RWPE1 (cell line): ENCODE measurements around the gene NTN1.
"Not testable (repeated sequence)": the region's sequence is repeated elsewhere in the genome, so short reads cannot be mapped to it uniquely, and the experiment has no call there.

ENCODE experiments used
- CTCF ChIA-PET: fragments of 350-600 bp; sonication (Branson Sonifier 250); formaldehyde crosslinking; extraction: SDS; loops from one replicate; lab custom pipeline; 2021; lab: Yijun Ruan, JAX
- POLR2A ChIA-PET: fragments of 400-600 bp; formaldehyde crosslinking; extraction: SDS; loops from one replicate; lab custom pipeline; 2020; ENCODE audit warnings: antibody characterized with exemption; ENCODE audit not compliant: low non-redundant PET; lab: Yijun Ruan, JAX
- DNase-seq: peaks from one replicate; pipeline ENCODE4 v3.0.0; 2012; ENCODE audit warnings: low spot score
- H3K27ac ChIP-seq: fragments of 450-650 bp; 2 replicates; pipeline ENCODE4 v1.5.1; 2017
- TF ChIP-seq, protein P1 (sequence below): fragments of 450-650 bp; conservative IDR thresholded peaks from 2 replicates; pipeline ENCODE4 v1.5.1; 2017; ENCODE audit warnings: low read depth, mild to moderate bottlenecking

Gene NTN1

GRCh38 chr17:9098242-9098825 is 77.0 kb downstream of the NTN1 start:
- no peak for DNase-seq
- TF ChIP-seq, protein P1, sequence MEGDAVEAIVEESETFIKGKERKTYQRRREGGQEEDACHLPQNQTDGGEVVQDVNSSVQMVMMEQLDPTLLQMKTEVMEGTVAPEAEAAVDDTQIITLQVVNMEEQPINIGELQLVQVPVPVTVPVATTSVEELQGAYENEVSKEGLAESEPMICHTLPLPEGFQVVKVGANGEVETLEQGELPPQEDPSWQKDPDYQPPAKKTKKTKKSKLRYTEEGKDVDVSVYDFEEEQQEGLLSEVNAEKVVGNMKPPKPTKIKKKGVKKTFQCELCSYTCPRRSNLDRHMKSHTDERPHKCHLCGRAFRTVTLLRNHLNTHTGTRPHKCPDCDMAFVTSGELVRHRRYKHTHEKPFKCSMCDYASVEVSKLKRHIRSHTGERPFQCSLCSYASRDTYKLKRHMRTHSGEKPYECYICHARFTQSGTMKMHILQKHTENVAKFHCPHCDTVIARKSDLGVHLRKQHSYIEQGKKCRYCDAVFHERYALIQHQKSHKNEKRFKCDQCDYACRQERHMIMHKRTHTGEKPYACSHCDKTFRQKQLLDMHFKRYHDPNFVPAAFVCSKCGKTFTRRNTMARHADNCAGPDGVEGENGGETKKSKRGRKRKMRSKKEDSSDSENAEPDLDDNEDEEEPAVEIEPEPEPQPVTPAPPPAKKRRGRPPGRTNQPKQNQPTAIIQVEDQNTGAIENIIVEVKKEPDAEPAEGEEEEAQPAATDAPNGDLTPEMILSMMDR, result no peak
- CTCF ChIA-PET, result no interaction called here
- no peak overlapping the region for H3K27ac ChIP-seq
- POLR2A ChIA-PET, result no interaction called here

- ChIA-PET POLR2A (no interaction called here), CTCF (no interaction called here)
- TF ChIP-seq, protein P1, result no peak
These were observed 80.0 kb downstream of the NTN1 start for GRCh38 chr17:9101356-9101755.

DNA sequence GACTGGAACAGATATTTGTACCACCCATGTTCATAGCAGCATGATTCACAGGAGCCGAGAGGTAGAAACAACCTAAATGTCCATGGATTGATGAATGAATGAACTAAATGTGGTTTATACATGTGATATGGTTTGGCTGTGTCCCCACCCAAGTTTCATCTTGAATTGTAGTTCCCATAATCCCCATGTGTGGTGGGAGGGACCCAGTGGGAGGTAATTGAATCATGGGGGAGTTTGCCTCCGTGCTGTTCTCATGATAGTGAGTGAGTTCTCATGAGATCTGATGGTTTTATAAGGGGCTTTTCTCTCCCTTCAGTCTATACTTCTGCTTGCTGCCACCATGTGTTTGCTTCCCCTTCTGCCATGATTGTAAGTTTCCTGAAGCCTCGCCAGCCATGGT is 81.9 kb downstream of the NTN1 start:
- POLR2A ChIA-PET, DNase-seq, CTCF ChIA-PET: not testable (repeated sequence)

More at GRCh38 chr17:9101356-9101755, 80.0 kb downstream of the NTN1 start:
- no peak for DNase-seq
- no peak overlapping the region for H3K27ac ChIP-seq

GRCh38 chr17:9104370-9105041 is 83.2 kb downstream of the NTN1 start:
- no peak overlapping the region for H3K27ac ChIP-seq
- TF ChIP-seq, protein P1, result no peak
- ChIA-PET POLR2A (no interaction called here), CTCF (interaction anchor here (0.6 kb wide), 2 partner anchors 129 to 461 kb away, joined by 3 read pairs; no protein-coding TSS in a partner anchor)
- no peak for DNase-seq

More for the DNA sequence above, 81.9 kb downstream of the NTN1 start:
- not testable (repeated sequence) for H3K27ac ChIP-seq

DNA sequence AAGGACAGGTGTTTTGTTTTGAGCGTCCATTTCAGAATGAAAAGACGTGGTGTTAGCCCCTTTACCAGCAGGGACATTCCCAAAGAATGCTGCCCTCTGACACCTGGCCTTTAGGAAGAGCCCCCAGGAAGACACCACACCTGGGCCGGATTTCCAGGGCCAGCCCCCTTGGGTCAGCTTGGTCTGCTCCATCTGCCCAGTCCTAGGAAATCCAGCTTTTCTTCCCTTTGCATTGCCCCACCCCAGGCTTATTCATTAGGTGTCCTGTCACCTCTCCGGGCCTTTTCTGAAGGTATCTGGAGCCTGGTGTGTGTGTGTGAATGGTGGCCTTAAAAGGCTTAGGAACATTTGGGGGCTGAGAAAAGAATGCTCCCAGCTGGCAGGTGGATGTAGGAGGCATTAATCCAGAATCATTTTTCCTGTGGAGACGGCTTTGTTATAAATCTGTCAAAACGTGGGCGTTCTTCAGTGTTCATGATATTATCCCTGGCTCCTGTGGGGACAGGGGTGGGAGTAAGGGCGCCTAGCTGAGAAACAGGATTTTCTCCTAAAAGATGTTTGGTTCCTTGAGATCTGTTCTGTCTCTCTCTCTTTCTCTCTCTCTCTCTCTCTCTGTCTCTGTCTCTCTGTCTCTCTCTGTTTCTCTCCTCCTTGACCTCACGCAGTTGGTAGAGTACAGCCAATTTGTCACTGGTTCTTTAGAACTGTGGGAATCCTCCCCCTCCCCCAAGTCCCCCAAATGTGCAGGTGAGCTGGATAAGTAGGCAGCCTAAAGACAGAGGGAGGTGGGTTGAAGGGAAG is 84.0 kb downstream of the NTN1 start:
- no peak overlapping the region for H3K27ac ChIP-seq
- ChIA-PET POLR2A (no interaction called here), CTCF (no interaction called here)
- no peak for DNase-seq
- TF ChIP-seq, protein P1, result no peak

- CTCF ChIA-PET, DNase-seq, POLR2A ChIA-PET, H3K27ac ChIP-seq: not testable (repeated sequence)
These were observed 85.0 kb downstream of the NTN1 start for GRCh38 chr17:9106278-9106677.

- DNase-seq, result no peak
- TF ChIP-seq, protein P1, result no peak
- ChIA-PET POLR2A (no interaction called here), CTCF (interaction anchor here (0.6 kb wide), 2 partner anchors 8 to 96 kb away, joined by 3 read pairs; no protein-coding TSS in a partner anchor)
- H3K27ac ChIP-seq, result no peak overlapping the region
These were observed 86.2 kb downstream of the NTN1 start for GRCh38 chr17:9107527-9107926.
